Occipital lobe (tissue), 2 donors: ENCODE data around the gene NDUFB8. TPM values are rescaled to one million over a fixed set of nuclear protein-coding genes. Genes with fewer than 3 reads are reported as not detected.
A peak's percentile ranks its signal among the peaks of the same experiment; 100 is the strongest.
"Not testable (repeated sequence)": the region's sequence is repeated elsewhere in the genome, so short reads cannot be mapped to it uniquely, and the experiment has no call there.

Source experiments
- DNase-seq: peaks from one replicate; lab custom pipeline; 2025; lab: John Stamatoyannopoulos, UW
- total RNA-seq: library from RNA; depleted of rRNA; stranded (reverse); fragments of >200 nt; gene quantifications from one replicate; pipeline ENCODE4 v1.2.3, GENCODE V29; 2014

NDUFB8 gene
- 102 TPM for total RNA-seq

GRCh38 chr10:100529475-100530298, at the start of gene NDUFB8:
Gene NDUFB8, minus strand, starts transcription at chr10:100529871. Its CDS starts 20 bp downstream, at chr10:100529851.
- peak; percentile 88 for DNase-seq

GRCh38 chr10:100576282-100576635, 46.6 kb upstream of the NDUFB8 start:
- no peak for DNase-seq

- no peak for DNase-seq
Observed at GRCh38 chr10:100575585-100576281, 46.1 kb upstream of the NDUFB8 start.

- DNase-seq, result not testable (repeated sequence)
Observed at GRCh38 chr10:100575146-100575545, 45.5 kb upstream of the NDUFB8 start.

GRCh38 chr10:100571084-100571856, 41.6 kb upstream of the NDUFB8 start:
- no peak for DNase-seq

GRCh38 chr10:100570506-100570905, 40.8 kb upstream of the NDUFB8 start:
- DNase-seq, result no peak

GRCh38 chr10:100569687-100570481, 40.2 kb upstream of the NDUFB8 start:
- DNase-seq, result no peak

GRCh38 chr10:100568912-100569311, 39.2 kb upstream of the NDUFB8 start:
- no peak for DNase-seq

GRCh38 chr10:100567826-100568225, 38.2 kb upstream of the NDUFB8 start:
- no peak for DNase-seq

- DNase-seq, result no peak
Observed at GRCh38 chr10:100567249-100567648, 37.6 kb upstream of the NDUFB8 start.

GRCh38 chr10:100566561-100566960, 36.9 kb upstream of the NDUFB8 start:
- no peak for DNase-seq

- no peak for DNase-seq
Observed at GRCh38 chr10:100565206-100565985, 35.7 kb upstream of the NDUFB8 start.

GRCh38 chr10:100562008-100562672, 32.5 kb upstream of the NDUFB8 start:
- DNase-seq, result peak; percentile 49

GRCh38 chr10:100561005-100561404, 31.3 kb upstream of the NDUFB8 start:
- no peak for DNase-seq

GRCh38 chr10:100560248-100560647, 30.6 kb upstream of the NDUFB8 start:
- DNase-seq, result no peak

- no peak for DNase-seq
Observed at GRCh38 chr10:100554902-100555301, 25.2 kb upstream of the NDUFB8 start.

GRCh38 chr10:100553929-100554328, 24.3 kb upstream of the NDUFB8 start:
- no peak for DNase-seq

- no peak for DNase-seq
Observed at GRCh38 chr10:100551738-100552137, 22.1 kb upstream of the NDUFB8 start.

- DNase-seq, result no peak
Observed at GRCh38 chr10:100551196-100551595, 21.5 kb upstream of the NDUFB8 start.

GRCh38 chr10:100544950-100545349, 15.3 kb upstream of the NDUFB8 start:
- no peak for DNase-seq
